Measurements from ENCODE around the gene FARP1.

DNA sequence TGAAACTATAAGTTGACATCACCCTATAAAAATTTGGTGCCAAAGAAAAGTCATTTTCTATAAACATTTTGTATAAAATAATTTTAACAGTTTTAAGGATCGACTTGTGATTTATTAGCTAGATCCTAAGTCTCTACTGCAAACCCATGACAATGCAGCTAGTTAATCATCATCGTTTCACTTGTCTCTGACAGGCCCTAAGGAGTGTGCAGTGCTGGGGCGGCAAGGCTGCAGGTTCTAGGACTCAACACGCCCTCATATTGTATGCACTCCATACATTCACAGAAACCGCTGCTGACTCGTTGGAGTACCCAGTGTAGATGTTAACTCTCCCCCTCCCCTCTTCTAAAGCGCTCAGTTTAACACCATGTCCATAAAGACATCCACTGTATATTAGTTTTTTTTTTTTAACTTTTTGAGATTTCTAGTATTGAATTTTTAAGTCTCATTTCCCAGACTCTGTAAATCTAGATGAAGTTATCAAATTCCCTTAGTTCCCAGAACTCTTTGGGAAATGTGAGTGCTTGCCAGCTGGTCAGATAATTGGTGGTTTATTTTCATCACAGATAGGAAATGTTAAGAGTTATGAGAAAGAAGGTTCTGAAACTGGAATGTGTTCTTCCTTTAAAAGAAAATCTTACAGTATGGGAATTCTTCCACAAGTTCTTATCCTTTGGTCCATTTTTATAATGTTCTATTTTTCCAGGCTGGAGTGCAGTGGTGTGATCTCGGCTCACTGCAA lies 197.0 kb downstream of the FARP1 start:
- TF ChIP-seq POLR2A (IDR thresholded peaks at IDR 0.05) (no peak), POLR2AphosphoS5 (IDR thresholded peaks at IDR 0.05) (no peak)
- TF ChIP-seq, protein P1, sequence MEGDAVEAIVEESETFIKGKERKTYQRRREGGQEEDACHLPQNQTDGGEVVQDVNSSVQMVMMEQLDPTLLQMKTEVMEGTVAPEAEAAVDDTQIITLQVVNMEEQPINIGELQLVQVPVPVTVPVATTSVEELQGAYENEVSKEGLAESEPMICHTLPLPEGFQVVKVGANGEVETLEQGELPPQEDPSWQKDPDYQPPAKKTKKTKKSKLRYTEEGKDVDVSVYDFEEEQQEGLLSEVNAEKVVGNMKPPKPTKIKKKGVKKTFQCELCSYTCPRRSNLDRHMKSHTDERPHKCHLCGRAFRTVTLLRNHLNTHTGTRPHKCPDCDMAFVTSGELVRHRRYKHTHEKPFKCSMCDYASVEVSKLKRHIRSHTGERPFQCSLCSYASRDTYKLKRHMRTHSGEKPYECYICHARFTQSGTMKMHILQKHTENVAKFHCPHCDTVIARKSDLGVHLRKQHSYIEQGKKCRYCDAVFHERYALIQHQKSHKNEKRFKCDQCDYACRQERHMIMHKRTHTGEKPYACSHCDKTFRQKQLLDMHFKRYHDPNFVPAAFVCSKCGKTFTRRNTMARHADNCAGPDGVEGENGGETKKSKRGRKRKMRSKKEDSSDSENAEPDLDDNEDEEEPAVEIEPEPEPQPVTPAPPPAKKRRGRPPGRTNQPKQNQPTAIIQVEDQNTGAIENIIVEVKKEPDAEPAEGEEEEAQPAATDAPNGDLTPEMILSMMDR (IDR thresholded peaks at IDR 0.05): no peak

All from sigmoid colon (tissue), 4 donors.